ENCODE measurements around the gene RPL29.

GRCh38 chr3:51949121-51949520, 46.6 kb downstream of the RPL29 start:
- TF ChIP-seq CTCF (IDR thresholded peaks at IDR 0.05) (no peak), EP300 (IDR thresholded peaks at IDR 0.05) (no peak), POLR2AphosphoS5 (IDR thresholded peaks at IDR 0.05) (no peak), POLR2A (IDR thresholded peaks at IDR 0.05; ENCODE audit: low read depth) (no peak)

All from esophagus muscularis mucosa (tissue), 4 donors.